A673 (cell line): ENCODE results near the gene HEXIM2.

ENCODE experiments used
- EZH2 ChIP-seq: fragments of 200-600 bp; sonication (generic); IDR thresholded peaks from 2 replicates; pipeline ENCODE4 v1.6.1; 2017; ENCODE audit warnings: borderline replicate concordance, low read depth, mild to moderate bottlenecking, mixed read lengths, antibody characterized with exemption, low read length; ENCODE audit not compliant: poor library complexity, severe bottlenecking
- TF ChIP-seq, protein P1 (sequence below): fragments of 300-800, 200-600 bp; sonication (generic); conservative IDR thresholded peaks from 2 replicates; pipeline ENCODE4 v1.5.1; 2017; ENCODE audit warnings: low read depth, mild to moderate bottlenecking, antibody characterized with exemption, low read length, moderate library complexity, mixed read lengths

DNA sequence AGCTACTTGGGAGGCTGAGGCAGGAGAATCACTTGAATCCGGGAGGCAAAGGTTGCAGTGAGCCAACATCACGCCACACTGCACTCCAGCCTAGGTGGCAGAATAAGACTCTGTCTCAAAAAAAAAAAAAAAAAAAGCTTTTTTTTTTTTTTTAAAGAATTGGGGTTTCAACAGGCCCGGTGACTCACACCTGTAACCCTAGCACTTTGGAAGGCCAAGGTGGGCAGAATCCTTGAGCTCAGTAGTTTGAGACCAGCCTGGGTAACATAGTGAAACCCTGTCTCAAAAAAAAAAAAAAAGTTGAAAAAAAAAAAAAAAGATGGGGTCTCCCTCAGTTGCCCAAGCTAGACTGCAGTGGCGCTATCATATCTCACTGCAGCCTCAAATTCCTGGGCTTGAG is 6.6 kb upstream of the HEXIM2 start:
- TF ChIP-seq, protein P1, sequence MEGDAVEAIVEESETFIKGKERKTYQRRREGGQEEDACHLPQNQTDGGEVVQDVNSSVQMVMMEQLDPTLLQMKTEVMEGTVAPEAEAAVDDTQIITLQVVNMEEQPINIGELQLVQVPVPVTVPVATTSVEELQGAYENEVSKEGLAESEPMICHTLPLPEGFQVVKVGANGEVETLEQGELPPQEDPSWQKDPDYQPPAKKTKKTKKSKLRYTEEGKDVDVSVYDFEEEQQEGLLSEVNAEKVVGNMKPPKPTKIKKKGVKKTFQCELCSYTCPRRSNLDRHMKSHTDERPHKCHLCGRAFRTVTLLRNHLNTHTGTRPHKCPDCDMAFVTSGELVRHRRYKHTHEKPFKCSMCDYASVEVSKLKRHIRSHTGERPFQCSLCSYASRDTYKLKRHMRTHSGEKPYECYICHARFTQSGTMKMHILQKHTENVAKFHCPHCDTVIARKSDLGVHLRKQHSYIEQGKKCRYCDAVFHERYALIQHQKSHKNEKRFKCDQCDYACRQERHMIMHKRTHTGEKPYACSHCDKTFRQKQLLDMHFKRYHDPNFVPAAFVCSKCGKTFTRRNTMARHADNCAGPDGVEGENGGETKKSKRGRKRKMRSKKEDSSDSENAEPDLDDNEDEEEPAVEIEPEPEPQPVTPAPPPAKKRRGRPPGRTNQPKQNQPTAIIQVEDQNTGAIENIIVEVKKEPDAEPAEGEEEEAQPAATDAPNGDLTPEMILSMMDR = no peak
- no peak for TF ChIP-seq EZH2
